A549 (cell line): ENCODE results near the gene ANKRD23. TPM values are rescaled to one million over a fixed set of nuclear protein-coding genes. Genes with fewer than 3 reads are reported as not detected.

ENCODE experiments used
- ATAC-seq, 2 experiments: fragments of 200-7000 bp in 1 of 2; fragments of >200 bp in 1 of 2; cut with Nextera tagmentation in 1 of 2; cut with Tn5 transposase in 1 of 2; 3 replicates each; pipeline versions ENCODE4 v1.8.0 to v1.9.1; 2018 to 2020; ENCODE audit warnings: mild to moderate bottlenecking in 1 of 2, moderate library complexity in 1 of 2
- CTCF ChIA-PET: fragments of 300-600 bp; sonication (Branson Sonifier 250); formaldehyde crosslinking; extraction: SDS; loops from one replicate; lab custom pipeline; 2021; ENCODE audit warnings: antibody characterized with exemption, inconsistent platforms; lab: Yijun Ruan, JAX
- POLR2A ChIA-PET: fragments of 350-600 bp; formaldehyde crosslinking; extraction: SDS; loops from one replicate; lab custom pipeline; 2021; ENCODE audit warnings: antibody characterized with exemption, inconsistent platforms; lab: Yijun Ruan, JAX
- DNase-seq, 2 experiments: peaks; one replicate each; pipeline versions ENCODE4 v3.0.0 to v3.0.0-alpha.2; 2011 to 2016; ENCODE audit warnings: low read depth in 1 of 2, low spot score in 1 of 2
- FAIRE-seq: peaks from 2 replicates; lab custom pipeline; 2011; peaks lifted over from hg19 to GRCh38; lab: Jason Lieb, UNC
- H3K27ac ChIP-seq, 2 experiments: fragments of >200 bp; sonication (Bioruptor Twin); formaldehyde crosslinking; 3 replicates each; pipeline ENCODE4 v1.5.1; 2016 to 2017
- H3K4me1 ChIP-seq: fragments of >200 bp; sonication (Bioruptor Twin); formaldehyde crosslinking; 3 replicates; pipeline ENCODE4 v1.6.1; 2016
- H3K4me2 ChIP-seq: fragments of >200 bp; sonication (Bioruptor Twin); formaldehyde crosslinking; 3 replicates; pipeline ENCODE4 v1.6.1; 2016
- H3K4me3 ChIP-seq: fragments of >200 bp; sonication (Bioruptor Twin); formaldehyde crosslinking; 3 replicates; pipeline ENCODE4 v1.5.1; 2016
- H3K9me3 ChIP-seq: fragments of >200 bp; sonication (Bioruptor Twin); formaldehyde crosslinking; 3 replicates; pipeline ENCODE4 v1.6.1; 2016
- BHLHE40 ChIP-seq: IDR thresholded peaks from 2 replicates; pipeline ENCODE4 v1.6.1; 2012; ENCODE audit warnings: low read depth, low read length, inconsistent platforms
- CEBPB ChIP-seq, 2 experiments: fragments of >200 bp in 1 of 2; sonication (Bioruptor Twin) in 1 of 2; formaldehyde crosslinking in 1 of 2; IDR thresholded peaks; 2 replicates each; pipeline ENCODE4 v1.6.1; 2012 to 2016
- CHD4 ChIP-seq: fragments of 200-600 bp; sonication (generic); IDR thresholded peaks from 2 replicates; pipeline ENCODE4 v1.6.1; 2016; ENCODE audit warnings: antibody characterized with exemption, mild to moderate bottlenecking, borderline replicate concordance
- EP300 ChIP-seq, 2 experiments: fragments of >200 bp; sonication (Bioruptor Twin); formaldehyde crosslinking; IDR thresholded peaks; 2 replicates in 1 of 2; 3 replicates in 1 of 2; pipeline ENCODE4 v1.6.1; 2016 to 2017
- HEYL ChIP-seq: fragments of 250-450 bp; sonication (Bioruptor Pico); IDR thresholded peaks from 2 replicates; pipeline ENCODE4 v1.8.0; 2021; ENCODE audit warnings: mild to moderate bottlenecking, moderate library complexity
- HMGXB4 ChIP-seq: fragments of 250-450 bp; sonication (Bioruptor Pico); IDR thresholded peaks from 2 replicates; pipeline ENCODE4 v1.5.0; 2021; ENCODE audit warnings: mild to moderate bottlenecking, moderate library complexity, borderline replicate concordance
- HOXA7 ChIP-seq: fragments of 250-450 bp; sonication (Bioruptor Pico); IDR thresholded peaks from 2 replicates; pipeline ENCODE4 v1.5.0; 2020; ENCODE audit warnings: mild to moderate bottlenecking, moderate library complexity
- HOXB13 ChIP-seq: fragments of 250-450 bp; sonication (Bioruptor Pico); IDR thresholded peaks from 2 replicates; pipeline ENCODE4 v1.5.0; 2020; ENCODE audit warnings: low read depth, mild to moderate bottlenecking, moderate library complexity
- JUN ChIP-seq, 2 experiments: fragments of >200 bp; sonication (Bioruptor Twin); formaldehyde crosslinking; IDR thresholded peaks; 2 replicates in 1 of 2; 3 replicates in 1 of 2; pipeline ENCODE4 v1.6.1; 2016 to 2017
- JUNB ChIP-seq: fragments of >200 bp; sonication (Bioruptor Twin); formaldehyde crosslinking; IDR thresholded peaks from 2 replicates; pipeline ENCODE4 v1.6.1; 2016
- KDM1A ChIP-seq: fragments of 200-600 bp; sonication (generic); IDR thresholded peaks from 2 replicates; pipeline ENCODE4 v1.6.1; 2016; ENCODE audit warnings: low read depth, mild to moderate bottlenecking
- MAX ChIP-seq: IDR thresholded peaks from 2 replicates; pipeline ENCODE4 v1.6.1; 2012
- POLR2A ChIP-seq: IDR thresholded peaks from 2 replicates; pipeline ENCODE4 v1.6.1; 2012; ENCODE audit warnings: mild to moderate bottlenecking, low read length
- REST ChIP-seq: fragments of 200-600 bp; sonication (generic); IDR thresholded peaks from 2 replicates; pipeline ENCODE4 v1.6.1; 2016; ENCODE audit warnings: antibody characterized with exemption, mild to moderate bottlenecking, moderate library complexity
- RFX5 ChIP-seq: fragments of 450-650 bp; IDR thresholded peaks from 2 replicates; pipeline ENCODE4 v1.7.1; 2014; ENCODE audit warnings: antibody characterized with exemption, mild to moderate bottlenecking, moderate library complexity
- RNF2 ChIP-seq: fragments of 200-600 bp; sonication (generic); IDR thresholded peaks from 2 replicates; pipeline ENCODE4 v1.6.1; 2016; ENCODE audit warnings: low read depth, mild to moderate bottlenecking, antibody characterized with exemption, moderate library complexity, borderline replicate concordance
- SREBF2 ChIP-seq: fragments of 450-650 bp; IDR thresholded peaks from 2 replicates; pipeline ENCODE4 v1.6.1; 2014; ENCODE audit warnings: mild to moderate bottlenecking, moderate library complexity
- TFCP2L1 ChIP-seq: fragments of 250-450 bp; sonication (Bioruptor Pico); IDR thresholded peaks from 2 replicates; pipeline ENCODE4 v1.5.0; 2021; ENCODE audit warnings: mild to moderate bottlenecking
- USF2 ChIP-seq: fragments of 450-650 bp; IDR thresholded peaks from 2 replicates; pipeline ENCODE4 v1.6.1; 2014; ENCODE audit warnings: antibody characterized with exemption
- ZNF302 ChIP-seq: fragments of 250-450 bp; sonication (Bioruptor Pico); IDR thresholded peaks from 2 replicates; pipeline ENCODE4 v1.9.0; 2021; ENCODE audit warnings: inconsistent platforms, mild to moderate bottlenecking, moderate library complexity
- ZSCAN20 ChIP-seq: fragments of 250-450 bp; sonication (Bioruptor Pico); IDR thresholded peaks from 2 replicates; pipeline ENCODE4 v1.8.0; 2022; ENCODE audit warnings: mild to moderate bottlenecking, moderate library complexity
- WGBS: methylation state at CpG from one replicate; pipeline ENCODE4 v1.1.6; 2017; ENCODE audit errors: missing lambda C conversion rate; 5-methylcytosine and 5-hydroxymethylcytosine counted together
- polyA plus RNA-seq, 4 experiments: library from polyadenylated mRNA; depleted of rRNA in 3 of 4; stranded (reverse); fragments of >200 nt; fragmentation: RNase III in 1 of 4; extraction: RNeasy Plus Mini Kit Qiagen cat#74134 plus additional on column Dnase treatment in 1 of 4; gene quantifications; 2 replicates in 3 of 4; 3 replicates in 1 of 4; pipeline ENCODE4 v1.2.3, GENCODE V29; 2011 to 2017

The ANKRD23 gene
- polyA plus RNA-seq, 2 of the 4 experiments (the other 2 are of a cell fraction), result 1.9 to 2.4 TPM

- TF ChIP-seq HEYL (no peak), HOXA7 (CRISPR knock-in tag) (no peak), MAX (no peak), POLR2A (no peak), KDM1A (no peak), HMGXB4 (no peak), REST (no peak)
- FAIRE-seq (no peak), DNase-seq (no peak), ATAC-seq (no peak)
- Histone ChIP-seq H3K4me3 (no peak overlapping the region), H3K27ac (no peak overlapping the region), H3K4me2 (no peak overlapping the region), H3K9me3 (no peaks in the 10 kb centered on the region), H3K4me1 (peaks cover 4% of the 10 kb centered on the region; the same call in 1 of the 3 replicates)
- 86% methylated on average over 12 of the region's 12 CpGs for WGBS
- CTCF ChIA-PET, result interaction anchor here (0.6 to 1.5 kb wide), 9 partner anchors 10 to 402 kb away, joined by 3 to 6 read pairs (median 3); partner anchors contain the start of genes ANKRD39 and CNNM4
- POLR2A ChIA-PET, result no interaction called here
These were observed 33.7 kb downstream of the ANKRD23 start for GRCh38 chr2:96809951-96810782.

GRCh38 chr2:96809216-96809882, 34.5 kb downstream of the ANKRD23 start:
- no peaks in the 10 kb centered on the region for H3K4me1 ChIP-seq
- FAIRE-seq (no peak), ATAC-seq (0 out of 6 replicates have a peak, but pooled peaks of 1 of the 2 experiments have one; percentile 26), DNase-seq (no peak)
- ChIA-PET CTCF (interaction anchor here (1.1 to 1.5 kb wide), 6 partner anchors 9 to 402 kb away, joined by 3 to 6 read pairs (median 4); partner anchors contain the start of gene CNNM4), POLR2A (no interaction called here)
- no peak for TF ChIP-seq RNF2
- no peak for TF ChIP-seq CHD4
- no peak for TF ChIP-seq ZSCAN20 (CRISPR knock-in tag)
- no peak for TF ChIP-seq HMGXB4
- TF ChIP-seq EP300 (IDR thresholded peaks at IDR 0.05), result no peak
- TF ChIP-seq HOXA7 (CRISPR knock-in tag), result no peak
- no peak for TF ChIP-seq TFCP2L1 (CRISPR knock-in tag)
- TF ChIP-seq HOXB13 (CRISPR knock-in tag), result no peak
- TF ChIP-seq SREBF2, result no peak
- TF ChIP-seq CEBPB (IDR thresholded peaks at IDR 0.05), result no peak
- TF ChIP-seq ZNF302 (CRISPR knock-in tag), result no peak
- TF ChIP-seq RFX5, result no peak
- no peak for TF ChIP-seq JUNB
- TF ChIP-seq USF2, result no peak
- TF ChIP-seq BHLHE40, result no peak
- no peak for TF ChIP-seq MAX
- no peak for TF ChIP-seq KDM1A
- no peak for TF ChIP-seq JUN (IDR thresholded peaks at IDR 0.05)
- 88% methylated on average over 13 of the region's 13 CpGs for WGBS
- H3K27ac ChIP-seq, result no peak overlapping the region
- no peak overlapping the region for H3K4me2 ChIP-seq
- no peaks in the 10 kb centered on the region for H3K9me3 ChIP-seq
- no peak overlapping the region for H3K4me3 ChIP-seq
